ENCODE measurements around the gene POLRMT. TPM values are rescaled to one million over a fixed set of nuclear protein-coding genes. Genes with fewer than 3 reads are reported as not detected.
A peak's percentile ranks its signal among the peaks of the same experiment; 100 is the strongest.
"Not testable (repeated sequence)": the region's sequence is repeated elsewhere in the genome, so short reads cannot be mapped to it uniquely, and the experiment has no call there.

POLRMT gene
- polyA plus RNA-seq, 1 experiment: 15.5 TPM

GRCh38 chr19:632579-633067, 714 bp downstream of the POLRMT start:
- Histone ChIP-seq H3K27me3 (ENCODE audit: control insufficient read depth, insufficient read depth, low read length) (no peaks in the 10 kb centered on the region), H3K9me3 (ENCODE audit: control insufficient read depth, insufficient read depth, low read length) (no peaks in the 10 kb centered on the region; the same call in 1 of the 2 replicates), H3K27ac (ENCODE audit: low read depth, low read length) (peak overlapping the region; percentile 31), H3K4me3 (ENCODE audit: low read depth, low read length) (peak overlapping the region; percentile 87)
- ChIA-PET CTCF (interaction anchor here (0.8 kb wide), 1 partner anchor 46 kb away, joined by 4 read pairs; no protein-coding TSS in a partner anchor), POLR2A (no interaction called here)
- no peak for DNase-seq (ENCODE audit: low read depth, low spot score)
- no peak for TF ChIP-seq CTCF (IDR thresholded peaks at IDR 0.05; ENCODE audit: low read depth, low read length)

GRCh38 chr19:629961-630714, 3.2 kb downstream of the POLRMT start:
- no peak for DNase-seq (ENCODE audit: low read depth, low spot score)
- no peak overlapping the region for H3K27ac ChIP-seq (ENCODE audit: low read depth, low read length)
- CTCF ChIA-PET: no interaction called here
- H3K4me3 ChIP-seq (ENCODE audit: low read depth, low read length): no peak overlapping the region
- POLR2A ChIA-PET: interaction anchor here (0.6 kb wide), 1 partner anchor 903 kb away, joined by 5 read pairs; no protein-coding TSS in a partner anchor
- no peaks in the 10 kb centered on the region; the same call in 1 of the 2 replicates for H3K9me3 ChIP-seq (ENCODE audit: control insufficient read depth, insufficient read depth, low read length)
- TF ChIP-seq CTCF (IDR thresholded peaks at IDR 0.05; ENCODE audit: low read depth, low read length): no peak
- H3K27me3 ChIP-seq (ENCODE audit: control insufficient read depth, insufficient read depth, low read length): no peaks in the 10 kb centered on the region

- DNase-seq (ENCODE audit: low read depth, low spot score); H3K27ac ChIP-seq (ENCODE audit: low read depth, low read length); H3K9me3 ChIP-seq (ENCODE audit: control insufficient read depth, insufficient read depth, low read length); H3K27me3 ChIP-seq (ENCODE audit: control insufficient read depth, insufficient read depth, low read length); H3K4me3 ChIP-seq (ENCODE audit: low read depth, low read length); POLR2A ChIA-PET; CTCF ChIA-PET: not testable (repeated sequence)
These were observed 3.8 kb downstream of the POLRMT start for GRCh38 chr19:629515-629914.

- peak; percentile 36 for TF ChIP-seq CTCF (IDR thresholded peaks at IDR 0.05; ENCODE audit: low read depth, low read length)
- ChIA-PET POLR2A (no interaction called here), CTCF (no interaction called here)
- no peak for DNase-seq (ENCODE audit: low read depth, low spot score)
- no peak overlapping the region for H3K27ac ChIP-seq (ENCODE audit: low read depth, low read length)
- no peak overlapping the region for H3K4me3 ChIP-seq (ENCODE audit: low read depth, low read length)
- no peaks in the 10 kb centered on the region for H3K27me3 ChIP-seq (ENCODE audit: control insufficient read depth, insufficient read depth, low read length)
- no peaks in the 10 kb centered on the region; the same call in 1 of the 2 replicates for H3K9me3 ChIP-seq (ENCODE audit: control insufficient read depth, insufficient read depth, low read length)
These were observed 5.2 kb downstream of the POLRMT start for GRCh38 chr19:628168-628567.

GRCh38 chr19:626566-626965, 6.8 kb downstream of the POLRMT start:
- POLR2A ChIA-PET; DNase-seq (ENCODE audit: low read depth, low spot score); H3K27ac ChIP-seq (ENCODE audit: low read depth, low read length); H3K9me3 ChIP-seq (ENCODE audit: control insufficient read depth, insufficient read depth, low read length); CTCF ChIA-PET; H3K4me3 ChIP-seq (ENCODE audit: low read depth, low read length); H3K27me3 ChIP-seq (ENCODE audit: control insufficient read depth, insufficient read depth, low read length): not testable (repeated sequence)

GRCh38 chr19:625257-625656, 8.1 kb downstream of the POLRMT start:
- CTCF ChIA-PET: no interaction called here
- Histone ChIP-seq H3K27me3 (ENCODE audit: control insufficient read depth, insufficient read depth, low read length) (no peaks in the 10 kb centered on the region), H3K27ac (ENCODE audit: low read depth, low read length) (no peak overlapping the region), H3K4me3 (ENCODE audit: low read depth, low read length) (no peak overlapping the region), H3K9me3 (ENCODE audit: control insufficient read depth, insufficient read depth, low read length) (peaks cover 4% of the 10 kb centered on the region; the same call in 1 of the 2 replicates)
- no peak for TF ChIP-seq CTCF (IDR thresholded peaks at IDR 0.05; ENCODE audit: low read depth, low read length)
- POLR2A ChIA-PET: no interaction called here
- DNase-seq (ENCODE audit: low read depth, low spot score): no peak
